Suppressor macrophage treated with lipopolysaccharide for 4 hours (primary cell): Measurements from ENCODE around the gene PRRC1.

Source experiments
- DNase-seq: peaks from one replicate; pipeline ENCODE4 v3.0.0-alpha.2; 2020

The PRRC1 gene

GRCh38 chr5:127582773-127583370 lies 65.4 kb downstream of the PRRC1 start:
- peak; percentile 13 for DNase-seq

- DNase-seq = no peak
Observed at GRCh38 chr5:127583866-127584265, 66.4 kb downstream of the PRRC1 start.

- no peak for DNase-seq
Observed at GRCh38 chr5:127585661-127586060, 68.2 kb downstream of the PRRC1 start.

DNA sequence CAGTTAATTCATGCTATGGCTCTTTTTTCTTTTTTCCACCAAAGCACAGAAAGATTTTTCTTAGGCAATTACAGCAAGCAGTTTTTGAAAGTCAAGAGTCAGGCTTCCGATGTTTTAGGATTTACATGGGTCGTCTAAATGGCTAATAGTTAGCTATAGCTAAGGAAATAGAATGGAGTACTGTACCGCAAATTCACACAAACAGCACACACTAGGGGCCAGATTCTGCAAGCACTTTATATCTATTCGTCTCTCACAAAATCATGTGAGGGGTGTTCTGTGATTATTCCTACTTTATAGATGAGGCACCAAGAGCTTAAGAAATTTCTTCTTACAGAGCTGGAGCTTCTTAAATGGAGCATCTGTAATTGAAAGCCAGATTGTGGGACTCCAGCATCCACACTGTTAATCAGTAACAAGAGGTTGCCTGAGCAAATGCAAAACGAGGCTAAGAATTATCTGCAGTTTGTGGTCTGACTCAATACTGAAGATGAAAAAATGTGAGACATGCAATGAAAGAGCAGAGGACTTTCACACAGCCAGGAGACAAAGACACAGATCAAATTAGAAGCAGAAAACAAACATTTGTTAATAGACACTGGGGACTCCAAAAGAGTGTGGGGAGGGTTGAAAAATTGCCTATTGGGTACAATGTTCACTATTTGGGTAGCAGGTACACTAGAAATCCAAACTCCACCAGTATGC lies 68.8 kb downstream of the PRRC1 start:
- no peak for DNase-seq

- no peak for DNase-seq
Observed at GRCh38 chr5:127586811-127587210, 69.4 kb downstream of the PRRC1 start.

DNA sequence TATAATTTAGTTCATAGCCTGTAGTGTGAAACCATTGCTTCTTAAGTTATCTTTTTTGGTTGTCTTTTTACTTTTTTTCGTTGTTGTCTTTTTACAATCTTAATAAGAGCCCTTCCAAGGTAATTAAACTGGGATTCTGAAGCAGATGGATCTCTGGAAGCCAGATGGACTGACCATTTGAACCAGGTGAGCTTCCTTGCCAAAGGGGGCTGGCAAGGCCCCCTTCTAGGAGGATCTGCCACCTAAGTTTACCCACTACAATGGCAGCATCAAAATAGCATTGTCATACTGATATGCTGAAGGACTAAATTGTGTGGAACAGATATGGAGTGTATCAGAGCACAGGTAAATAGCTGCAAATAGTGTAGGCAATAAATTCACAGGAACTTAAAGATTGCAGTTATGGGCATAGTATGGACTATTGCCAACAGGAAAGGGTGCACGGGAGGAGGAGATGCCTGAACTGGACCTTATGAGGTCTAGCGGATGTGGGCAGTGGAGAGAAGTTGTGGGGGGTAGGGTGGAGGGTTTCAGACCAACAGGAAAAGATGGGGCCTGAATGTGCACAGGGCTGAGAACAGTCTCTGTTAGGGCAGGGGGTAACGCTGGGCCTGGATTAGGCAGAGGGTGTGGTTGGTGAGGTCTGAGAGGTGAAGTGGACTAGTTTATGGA lies 69.9 kb downstream of the PRRC1 start:
- no peak for DNase-seq

DNA sequence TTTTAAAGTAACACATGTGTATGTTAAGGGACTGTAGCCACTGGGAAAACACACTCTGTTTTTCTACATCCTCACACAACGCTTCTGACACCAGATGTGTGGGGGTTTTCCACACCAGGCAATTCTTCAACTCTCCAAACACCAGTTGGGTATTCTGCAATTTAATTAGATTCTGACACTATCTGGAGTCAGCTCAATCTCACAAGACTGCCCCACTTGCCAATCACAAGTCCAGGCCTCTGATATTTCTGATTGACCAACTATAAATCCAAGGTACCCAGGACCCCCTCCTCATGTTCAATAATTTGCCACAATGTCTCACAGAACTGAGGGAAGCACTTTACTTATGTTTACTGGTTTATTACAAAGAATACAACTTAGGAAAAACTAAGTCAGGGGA lies 70.9 kb downstream of the PRRC1 start:
- no peak for DNase-seq

GRCh38 chr5:127589309-127590030 lies 72.0 kb downstream of the PRRC1 start:
- DNase-seq = no peak

GRCh38 chr5:127590156-127590722 lies 72.8 kb downstream of the PRRC1 start:
- DNase-seq = no peak

GRCh38 chr5:127595484-127596368 lies 78.3 kb downstream of the PRRC1 start:
- no peak for DNase-seq

- DNase-seq = no peak
Observed at GRCh38 chr5:127596501-127596900, 79.1 kb downstream of the PRRC1 start.

DNA sequence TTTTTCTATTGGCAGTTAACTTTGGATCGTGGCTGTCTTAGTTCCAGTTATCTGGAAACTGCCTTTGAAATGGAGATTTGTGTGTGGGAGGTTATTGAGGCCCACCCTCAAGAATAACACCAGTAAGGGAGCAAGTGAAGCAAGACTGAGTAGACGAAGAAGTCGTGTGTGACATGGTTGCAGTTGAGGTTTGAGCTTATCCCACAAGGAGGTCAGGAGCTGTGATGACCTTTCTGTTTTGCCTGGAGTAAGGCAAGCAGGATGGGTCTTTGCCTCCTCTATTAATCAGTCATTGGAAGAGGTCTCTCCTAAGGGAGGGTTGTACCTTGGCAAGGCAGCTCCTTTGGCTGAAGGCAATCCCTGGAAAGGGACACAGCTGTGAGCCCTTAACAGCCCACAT lies 81.9 kb downstream of the PRRC1 start:
- DNase-seq = no peak

DNA sequence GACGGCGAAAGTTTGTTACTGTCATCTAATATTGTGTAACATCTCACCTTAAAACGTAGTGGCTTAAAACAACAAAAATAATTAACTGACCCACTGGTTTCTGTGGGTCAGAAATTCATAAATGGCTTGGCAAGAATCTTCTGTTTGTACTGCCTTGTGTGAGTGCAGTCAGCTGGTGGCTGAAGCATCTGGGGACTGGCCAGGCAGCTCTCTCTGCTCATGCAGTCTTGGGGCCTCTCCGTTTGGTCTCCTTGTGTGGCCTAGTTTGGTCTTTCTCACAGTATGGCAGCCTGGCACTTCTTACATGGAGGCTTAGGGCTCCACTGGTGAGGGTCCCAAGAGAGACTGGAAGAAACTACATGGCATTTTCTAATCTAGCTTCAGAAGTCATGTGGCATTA lies 82.4 kb downstream of the PRRC1 start:
- no peak for DNase-seq

DNA sequence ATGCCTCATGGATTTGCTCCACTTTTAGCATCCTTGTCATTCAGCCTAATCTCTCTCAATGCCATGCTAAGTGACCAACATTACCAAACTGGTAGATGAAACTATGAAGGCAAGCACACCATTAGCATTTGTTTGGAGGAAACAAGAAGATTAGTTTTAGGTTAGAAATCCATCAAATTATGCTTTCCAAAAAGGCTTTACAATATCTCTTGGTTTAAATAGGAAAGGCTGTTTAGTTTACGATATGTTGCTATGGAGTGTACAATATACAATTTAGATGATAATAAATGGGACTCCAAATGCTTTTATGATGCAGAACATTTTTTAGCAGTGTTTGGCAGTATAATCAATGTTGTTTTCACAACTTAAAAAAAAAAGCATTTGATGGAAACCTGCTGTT lies 83.7 kb downstream of the PRRC1 start:
- DNase-seq = no peak

GRCh38 chr5:127601601-127602000 lies 84.2 kb downstream of the PRRC1 start:
- no peak for DNase-seq

GRCh38 chr5:127602481-127602880 lies 85.0 kb downstream of the PRRC1 start:
- no peak for DNase-seq

GRCh38 chr5:127602896-127603844 lies 85.7 kb downstream of the PRRC1 start:
- no peak for DNase-seq
